Measurements from ENCODE around the gene HNRNPUL2.
"Not testable (repeated sequence)": the region's sequence is repeated elsewhere in the genome, so short reads cannot be mapped to it uniquely, and the experiment has no call there.

HNRNPUL2 gene

GRCh38 chr11:62702246-62702645, 25.0 kb downstream of the HNRNPUL2 start:
- DNase-seq: no peak

- peak; percentile 83 for DNase-seq
These were observed 32.6 kb downstream of the HNRNPUL2 start for GRCh38 chr11:62694455-62695167.

DNA sequence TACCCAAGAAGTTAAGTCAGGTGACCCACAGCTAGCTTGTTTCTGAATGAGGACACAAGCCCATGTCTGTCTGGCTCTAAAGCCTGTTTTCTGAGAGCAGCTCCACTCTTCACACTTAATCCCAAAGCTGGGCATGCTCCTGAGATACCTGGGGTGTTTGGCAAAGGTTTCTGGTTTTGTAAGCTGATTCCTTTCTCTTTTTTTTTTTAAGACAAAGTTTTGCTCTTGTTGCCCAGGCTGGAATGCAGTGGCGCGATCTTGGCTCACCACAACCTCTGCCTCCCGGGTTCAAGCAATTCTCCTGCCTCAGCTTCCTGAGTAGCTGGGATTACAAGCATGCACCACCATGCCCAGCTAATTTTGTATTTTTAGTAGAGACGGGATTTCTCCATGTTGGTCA, 33.6 kb downstream of the HNRNPUL2 start:
- not testable (repeated sequence) for DNase-seq

DNA sequence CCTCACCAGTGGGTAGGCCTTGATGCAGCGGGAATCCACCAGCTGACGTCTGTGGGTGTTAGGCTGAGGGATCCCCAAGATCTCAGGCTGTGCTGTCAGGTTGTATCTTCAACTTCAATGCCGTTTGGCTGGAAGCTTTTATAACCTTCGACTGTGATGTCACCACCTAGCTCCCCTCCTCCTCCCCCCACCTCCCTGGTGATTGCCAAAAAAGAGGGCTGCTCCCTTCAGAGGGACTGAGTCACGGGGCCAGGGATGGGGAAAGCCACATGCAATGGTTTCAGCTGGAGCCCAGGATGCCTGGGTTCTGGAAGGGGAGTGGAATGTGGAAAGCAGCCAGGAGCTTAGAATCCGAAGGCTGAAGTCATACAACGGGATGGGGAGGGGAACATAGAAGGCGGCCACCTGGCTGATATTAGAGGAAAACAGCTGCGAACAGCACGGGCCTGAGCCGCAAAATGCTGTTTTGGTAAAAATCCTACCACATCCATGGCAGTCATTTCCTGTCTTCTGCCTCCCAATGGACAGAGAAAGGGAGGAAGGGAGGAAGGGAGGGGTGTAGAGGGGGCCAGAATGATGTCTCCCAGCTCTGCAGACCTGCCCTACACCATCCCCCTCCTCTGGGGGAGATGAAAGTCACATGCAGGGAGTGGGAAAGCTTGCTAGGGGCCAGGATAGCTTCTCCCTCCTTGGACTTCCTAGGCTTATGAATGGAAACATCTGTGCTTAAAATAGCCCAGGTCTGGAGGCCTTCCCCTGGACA, 37.7 kb downstream of the HNRNPUL2 start, which contains the start of gene LRRN4CL:
Gene LRRN4CL (minus strand): TSS at position 110 of the 763 bp plus-strand sequence. CDS start 1,022 bp downstream, outside the sequence.
- DNase-seq: no peak

GRCh38 chr11:62688491-62688890, 38.8 kb downstream of the HNRNPUL2 start:
- no peak for DNase-seq

DNA sequence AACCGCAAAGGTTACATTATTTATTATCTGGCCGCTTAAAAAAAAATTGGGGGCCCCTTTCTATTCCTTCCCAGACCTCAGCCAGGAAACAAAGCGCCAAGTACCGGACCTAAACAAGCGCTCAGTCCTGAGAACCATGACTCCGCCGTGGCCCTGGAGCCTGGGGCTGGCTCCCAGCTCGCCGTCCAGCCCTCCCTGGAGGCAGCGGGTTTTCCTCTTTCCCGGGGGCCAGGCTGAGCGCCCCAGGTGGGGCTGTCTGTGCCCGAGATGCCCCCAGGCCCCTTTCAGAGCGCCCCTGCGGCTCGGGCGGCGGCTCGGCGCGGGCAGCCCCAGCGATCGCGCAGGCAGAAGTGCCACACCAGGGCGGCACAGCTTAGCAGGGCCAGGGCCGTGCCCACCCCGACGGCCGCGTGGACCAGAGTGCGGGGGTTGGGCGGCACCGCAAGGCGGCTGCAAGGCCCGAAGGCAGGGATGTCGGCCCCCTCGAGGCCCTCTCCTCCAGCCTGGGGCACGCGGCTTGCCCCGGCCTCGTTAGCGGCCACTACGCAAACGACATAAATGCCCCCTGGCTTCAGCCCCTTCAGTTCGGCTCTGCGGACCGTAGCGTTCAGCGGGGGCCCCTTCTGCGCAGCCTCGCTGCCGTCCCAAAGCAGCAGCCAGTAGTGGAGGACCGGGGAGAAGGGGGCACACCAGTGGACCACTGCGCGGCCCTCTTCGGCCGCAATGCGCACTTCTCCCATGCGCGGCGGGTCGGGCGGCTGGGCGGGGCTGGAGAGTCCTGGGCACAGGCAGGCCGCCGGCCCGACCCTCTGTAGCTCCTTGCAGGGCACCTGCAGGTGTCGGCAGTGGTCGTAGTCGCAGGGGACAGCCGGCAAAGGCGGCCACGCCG, 39.5 kb downstream of the HNRNPUL2 start:
- DNase-seq: no peak

- DNase-seq: no peak
These were observed 44.7 kb downstream of the HNRNPUL2 start for GRCh38 chr11:62682518-62682917.

GRCh38 chr11:62680825-62681240, 46.4 kb downstream of the HNRNPUL2 start:
- DNase-seq: peak; percentile 53

- DNase-seq: peak; percentile 91
These were observed 48.2 kb downstream of the HNRNPUL2 start, which contains the start of gene UBXN1 for GRCh38 chr11:62678770-62679696. UBXN1 (minus strand) TSS chr11:62679073; CDS start chr11:62678923, 150 bp downstream.

DNA sequence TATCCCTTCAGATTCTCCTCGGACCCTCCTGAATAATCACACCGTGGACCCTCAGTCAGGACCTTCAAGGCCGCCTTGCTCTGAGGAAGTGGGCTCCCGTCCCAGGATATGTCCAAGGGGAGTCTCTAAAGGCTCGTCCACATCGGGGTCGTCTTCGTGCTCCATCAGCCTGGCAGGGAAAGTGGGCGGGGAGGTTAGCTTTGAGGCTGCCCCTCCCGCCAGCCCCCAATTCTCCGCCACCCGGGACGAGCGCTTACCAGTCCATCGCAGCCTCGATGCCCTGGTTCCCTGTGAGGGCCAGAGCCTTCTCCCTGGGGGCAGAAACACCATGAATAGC, 48.9 kb downstream of the HNRNPUL2 start:
- DNase-seq: no peak

- no peak for DNase-seq
These were observed 49.5 kb downstream of the HNRNPUL2 start for GRCh38 chr11:62677714-62678113.

GRCh38 chr11:62677156-62677555, 50.1 kb downstream of the HNRNPUL2 start:
- DNase-seq: no peak

DNA sequence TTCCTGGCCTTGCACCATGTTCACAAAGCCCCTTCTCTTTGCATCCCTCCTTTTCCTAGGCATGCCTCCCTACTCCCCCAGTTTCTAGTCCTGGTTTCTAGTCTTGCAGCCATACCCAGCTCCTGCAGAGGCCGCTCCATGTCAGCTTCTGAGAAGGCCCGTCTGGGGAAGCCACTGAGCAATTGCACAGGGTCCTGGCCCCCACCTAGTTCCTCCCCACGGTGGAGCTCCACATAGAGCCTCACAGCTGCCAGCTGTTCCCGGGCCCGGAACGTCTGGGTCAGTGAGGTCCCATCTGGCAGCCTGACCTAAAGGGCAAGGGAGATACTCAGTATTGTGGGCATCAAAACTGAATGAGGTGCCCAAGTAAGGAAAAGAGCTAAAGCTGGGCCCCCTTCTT, 50.6 kb downstream of the HNRNPUL2 start:
- DNase-seq: no peak

DNA sequence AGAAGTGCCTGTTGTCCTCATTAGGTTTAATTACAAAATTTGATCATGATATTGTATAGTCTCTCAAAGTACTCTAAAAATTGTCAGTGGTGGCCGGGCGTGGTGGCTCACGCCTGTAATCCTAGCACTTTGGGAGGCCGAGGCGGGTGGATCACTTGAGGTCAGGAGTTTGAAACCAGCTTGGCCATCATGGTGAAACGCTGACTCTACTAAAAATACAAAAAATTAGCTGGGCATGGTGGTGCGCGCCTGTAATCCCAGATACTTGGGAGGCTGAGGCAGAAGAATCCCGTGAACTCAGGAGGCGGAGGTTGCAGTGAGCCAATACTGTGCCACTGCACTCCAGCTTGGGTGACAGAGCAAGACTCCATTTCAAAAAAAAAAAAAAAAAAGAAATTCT, 51.8 kb downstream of the HNRNPUL2 start:
- DNase-seq: not testable (repeated sequence)

GRCh38 chr11:62673196-62673525, 54.1 kb downstream of the HNRNPUL2 start:
- no peak for DNase-seq

GRCh38 chr11:62671608-62672389, 55.5 kb downstream of the HNRNPUL2 start, which contains the start of the genes LBHD1 and UQCC3:
LBHD1 (minus strand) TSS chr11:62672267; CDS start chr11:62670031, 2,236 bp downstream.
UQCC3 (plus strand) TSS chr11:62671673; CDS start chr11:62671746, 73 bp downstream.
- peak; percentile 89 for DNase-seq

GRCh38 chr11:62671236-62671607, 56.0 kb downstream of the HNRNPUL2 start:
- DNase-seq: no peak

- DNase-seq: no peak
These were observed 57.7 kb downstream of the HNRNPUL2 start for GRCh38 chr11:62669420-62670161.

DNA sequence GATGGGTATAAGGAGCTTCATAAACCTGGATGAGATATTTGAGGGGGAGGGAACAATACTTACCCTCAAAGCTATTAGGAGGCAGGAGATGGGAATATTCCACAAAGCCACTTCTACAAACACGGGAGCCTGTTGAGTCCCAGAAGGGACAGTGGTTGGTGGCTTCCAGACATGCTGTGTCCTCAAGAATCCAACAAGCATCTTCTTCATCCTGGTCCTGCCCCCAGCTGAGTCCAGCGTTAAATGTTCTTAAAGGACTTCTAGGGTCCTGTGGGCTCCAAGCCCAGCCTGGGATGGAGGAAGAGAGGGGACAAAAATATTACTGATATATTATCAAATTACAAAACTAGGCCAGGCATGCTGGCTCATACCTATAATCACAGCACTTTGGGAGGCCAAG, 59.8 kb downstream of the HNRNPUL2 start:
- no peak for DNase-seq

DNA sequence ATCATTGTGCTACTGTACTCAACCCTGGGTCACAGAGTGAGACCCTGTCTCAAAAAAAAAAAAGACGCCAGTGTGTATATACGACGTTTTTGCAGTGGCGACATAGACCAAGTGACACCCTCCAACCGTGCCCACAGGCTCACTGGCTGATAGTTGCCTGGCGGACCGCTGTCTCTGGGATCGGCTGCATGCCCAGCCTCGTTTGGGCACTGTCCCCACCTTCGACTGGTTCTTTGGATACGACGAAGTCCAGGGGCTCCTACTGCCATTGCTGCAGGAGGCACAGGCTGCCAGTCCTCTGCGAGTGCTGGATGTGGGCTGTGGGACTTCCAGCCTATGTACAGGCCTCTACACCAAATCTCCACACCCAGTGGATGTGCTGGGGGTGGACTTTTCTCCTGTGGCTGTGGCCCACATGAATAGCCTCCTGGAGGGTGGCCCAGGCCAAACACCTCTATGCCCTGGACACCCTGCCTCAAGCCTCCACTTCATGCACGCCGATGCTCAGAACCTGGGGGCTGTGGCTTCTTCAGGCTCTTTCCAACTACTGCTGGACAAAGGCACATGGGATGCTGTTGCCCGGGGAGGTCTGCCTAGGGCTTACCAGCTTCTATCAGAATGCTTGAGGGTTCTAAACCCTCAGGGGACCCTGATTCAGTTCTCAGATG, 60.9 kb downstream of the HNRNPUL2 start:
- DNase-seq: peak; percentile 75
